GM12878 (cell line): Measurements from ENCODE around the gene ATG10. TPM values are rescaled to one million over a fixed set of nuclear protein-coding genes. Genes with fewer than 3 reads are reported as not detected.

Source experiments
- ATAC-seq: fragments of 200-7000 bp; cut with Tn5 transposase; 3 replicates; pipeline ENCODE4 v1.9.1; 2020; ENCODE audit warnings: mild to moderate bottlenecking, moderate library complexity
- BruUV-seq: library from RNA; stranded (reverse); fragments of 400-500 nt; replicated peaks from 2 replicates; lab custom pipeline; 2021; lab: Mats Ljungman, UMichigan
- CTCF ChIA-PET: fragments of 300-600 bp; sonication (Branson Sonifier 250); formaldehyde crosslinking; extraction: SDS; loops from one replicate; lab custom pipeline; 2021; ENCODE audit warnings: inconsistent platforms; lab: Yijun Ruan, JAX
- POLR2A ChIA-PET: fragments of 350-600 bp; formaldehyde crosslinking; extraction: SDS; loops from one replicate; lab custom pipeline; 2021; ENCODE audit warnings: inconsistent platforms; lab: Charles Lee
- RAD21 ChIA-PET: fragments of 300-600 bp; sonication (Branson Sonifier 250); formaldehyde crosslinking; loops from one replicate; lab custom pipeline; 2023; ENCODE audit warnings: antibody characterized with exemption; ENCODE audit not compliant: unreplicated experiment; lab: Charles Lee
- SMC1A ChIA-PET: fragments of 300-600 bp; sonication (Branson Sonifier 250); formaldehyde crosslinking; loops from one replicate; lab custom pipeline; 2023; ENCODE audit not compliant: unreplicated experiment, uncharacterized antibody; lab: Charles Lee
- DNase-seq: peaks from one replicate; pipeline ENCODE4 v3.0.0-alpha.2; 2011; ENCODE audit warnings: low read depth, low spot score
- FAIRE-seq: peaks from 3 replicates; lab custom pipeline; 2011; peaks lifted over from hg19 to GRCh38; lab: Jason Lieb, UNC
- H2AFZ ChIP-seq: 2 replicates; pipeline ENCODE4 v1.6.0; 2011; ENCODE audit warnings: low read depth, low read length, control low read depth; ENCODE audit not compliant: control insufficient read depth
- H3K27ac ChIP-seq: 2 replicates; pipeline ENCODE4 v1.5.1; 2011; ENCODE audit warnings: control low read depth; ENCODE audit not compliant: control insufficient read depth, insufficient read depth
- H3K27me3 ChIP-seq, 2 experiments: replicated peaks in 1 of 2; 2 replicates each; pipeline versions ENCODE4 v1.6.0 to v1.6.1; 2011; ENCODE audit warnings: low read length in 1 of 2; ENCODE audit not compliant: control insufficient read depth in 2 of 2, insufficient read depth in 2 of 2
- H3K36me3 ChIP-seq, 2 experiments: 2 replicates each; pipeline ENCODE4 v1.5.1; 2011; ENCODE audit warnings: low read length in 1 of 2; ENCODE audit not compliant: control insufficient read depth in 2 of 2, insufficient read depth in 2 of 2
- H3K4me1 ChIP-seq: 2 replicates; pipeline ENCODE4 v1.6.1; 2011; ENCODE audit warnings: mild to moderate bottlenecking, low read length, moderate library complexity, mixed read lengths; ENCODE audit not compliant: control insufficient read depth, insufficient read depth
- H3K4me2 ChIP-seq: 2 replicates; pipeline ENCODE4 v1.6.0; 2011; ENCODE audit warnings: control low read depth; ENCODE audit not compliant: control insufficient read depth, insufficient read depth
- H3K4me3 ChIP-seq: fragments of 200-600 bp; sonication (generic); 2 replicates; pipeline ENCODE4 v1.5.1; 2016
- H3K79me2 ChIP-seq: 2 replicates; pipeline ENCODE4 v1.6.0; 2011; ENCODE audit warnings: low read length; ENCODE audit not compliant: control insufficient read depth, insufficient read depth
- H3K9ac ChIP-seq: 2 replicates; pipeline ENCODE4 v1.8.0; 2011; ENCODE audit warnings: low read length, control low read depth, mixed read lengths; ENCODE audit not compliant: control insufficient read depth, insufficient read depth
- H3K9me3 ChIP-seq: replicated peaks from 3 replicates; pipeline ENCODE4 v1.5.1; 2011; ENCODE audit warnings: mild to moderate bottlenecking, low read length; ENCODE audit not compliant: control insufficient read depth, insufficient read depth
- H4K20me1 ChIP-seq: 2 replicates; pipeline ENCODE4 v1.6.0; 2011; ENCODE audit not compliant: control insufficient read depth, insufficient read depth
- EP300 ChIP-seq, 2 experiments: fragments of 150-350 bp in 1 of 2; IDR thresholded peaks; 2 replicates each; pipeline ENCODE4 v1.6.1; 2011 to 2012; ENCODE audit warnings: low read depth in 2 of 2, low read length in 2 of 2, borderline replicate concordance in 1 of 2, improper control_type of control experiment in 1 of 2, inconsistent platforms in 1 of 2; ENCODE audit not compliant: control insufficient read depth in 1 of 2
- HDGF ChIP-seq: fragments of 450-650 bp; IDR thresholded peaks from 2 replicates; pipeline ENCODE4 v1.6.1; 2016; ENCODE audit warnings: antibody characterized with exemption
- JUND ChIP-seq: IDR thresholded peaks from 2 replicates; pipeline ENCODE4 v1.6.1; 2012; ENCODE audit warnings: low read depth, mild to moderate bottlenecking, low read length, improper control_type of control experiment, moderate library complexity
- MEF2B ChIP-seq: fragments of 450-650 bp; IDR thresholded peaks from 2 replicates; pipeline ENCODE4 v1.6.1; 2018; ENCODE audit warnings: mild to moderate bottlenecking, moderate library complexity; ENCODE audit not compliant: partially characterized antibody, poor library complexity, severe bottlenecking
- RBBP5 ChIP-seq: fragments of 200-600 bp; sonication (generic); conservative IDR thresholded peaks from 2 replicates; pipeline ENCODE4 v1.6.1; 2016
- WGBS: methylation state at CpG from one replicate; pipeline ENCODE4 v1.1.6; 2016; ENCODE audit warnings: low lambda C conversion rate; ENCODE audit not compliant: insufficient replicate concordance, insufficient coverage; ENCODE audit errors: missing lambda C conversion rate; 5-methylcytosine and 5-hydroxymethylcytosine counted together
- in situ Hi-C: fragments of 300-500 bp; cut with MboI; formaldehyde crosslinking; loops from 9 replicates; pipeline ENCODE4 v1.14.3; 2018; ENCODE audit warnings: mixed read lengths
- intact Hi-C: fragments of 100-400 bp; cut with micrococcal nuclease; formaldehyde crosslinking; loops from one replicate; pipeline ENCODE4 v1.14.2; 2022; ENCODE audit not compliant: unreplicated experiment
- polyA plus RNA-seq, 11 experiments: library from polyadenylated mRNA; depleted of rRNA in 4 of 11; unstranded in 6 of 11; stranded (reverse) in 5 of 11; fragments of >200 nt; fragmentation: Nextera tagmentation in 4 of 11; fragmentation: Illumina TruSeq in 1 of 11; extraction: Ambion mirVana in 4 of 11; extraction: Trizol in 1 of 11; gene quantifications; 1 replicate in 1 of 11; 2 replicates in 10 of 11; pipeline versions ENCODE4 v1.2.1 to v1.2.3, GENCODE V29; 2011 to 2016; ENCODE audit warnings: inconsistent platforms in 2 of 11, missing spikeins in 2 of 11, low read depth in 1 of 11
- total RNA-seq, 4 experiments: library from RNA; depleted of rRNA in 3 of 4; stranded (reverse); fragments of >200 nt in 3 of 4; fragmentation: Illumina TruSeq in 1 of 4; extraction: Trizol in 1 of 4; gene quantifications; 2 replicates each; pipeline versions ENCODE4 v1.2.1 to v1.2.3, GENCODE V29; 2013 to 2021
- TF ChIP-seq, protein P1 (sequence below), 3 experiments: IDR thresholded peaks in 2 of 3; conservative IDR thresholded peaks in 1 of 3; 2 replicates each; pipeline ENCODE4 v1.5.1; 2011; ENCODE audit warnings: low read depth in 3 of 3, low read length in 3 of 3, mild to moderate bottlenecking in 3 of 3, control low read depth in 2 of 3, moderate library complexity in 2 of 3, inconsistent platforms in 1 of 3, mixed read lengths in 1 of 3; ENCODE audit not compliant: control insufficient read depth in 2 of 3, insufficient read depth in 1 of 3; ENCODE audit errors: extremely low read depth in 1 of 3
- TF ChIP-seq, protein P2 (sequence below): IDR thresholded peaks from 2 replicates; pipeline ENCODE4 v1.6.1; 2012; ENCODE audit warnings: low read depth, low read length, improper control_type of control experiment

The ATG10 gene
- total and polyA plus RNA-seq, 10 of the 15 experiments (the other 5 are each of a cell fraction or from before 2014, with no cell fraction given) = 3.8 to 14.4 (median 6.5) TPM

DNA sequence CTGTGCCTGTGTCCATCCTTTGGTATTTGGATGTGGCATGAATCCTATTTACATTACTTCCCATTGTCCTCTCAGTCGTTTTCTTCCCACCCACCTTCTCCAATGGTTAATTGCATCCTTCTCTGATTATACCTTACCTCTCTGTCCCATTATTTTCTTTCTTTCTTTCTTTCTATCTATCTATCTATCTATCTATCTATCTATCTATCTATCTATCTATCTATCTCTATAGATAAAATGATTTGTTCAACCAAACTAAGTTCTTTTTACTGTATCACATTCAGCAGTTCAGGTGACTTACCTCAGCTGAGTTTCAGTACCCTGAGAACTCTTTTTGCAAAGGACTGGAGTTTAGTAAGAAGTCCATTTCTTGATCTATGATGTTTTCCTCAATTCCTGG, 225.7 kb downstream of the ATG10 start:
- POLR2A ChIA-PET = interaction anchor here (0.9 kb wide), 1 partner anchor 18 kb away, joined by 3 read pairs; no protein-coding TSS in a partner anchor
- no peak overlapping the region for H2AFZ ChIP-seq
- H3K79me2 ChIP-seq = no peaks in the 10 kb centered on the region
- SMC1A ChIA-PET = interaction anchor here (0.8 to 2.0 kb wide), 3 partner anchors 12 to 27 kb away, joined by 3 to 7 read pairs (median 5); no protein-coding TSS in a partner anchor
- FAIRE-seq = no peak
- H4K20me1 ChIP-seq = no peaks in the 10 kb centered on the region
- no TSS peak for BruUV-seq
- no peak for ATAC-seq
- WGBS = 23% methylated on average over 1 of the region's 1 CpG
- RAD21 ChIA-PET = no interaction called here
- no peaks in the 10 kb centered on the region for H3K36me3 ChIP-seq
- no peak overlapping the region for H3K4me3 ChIP-seq
- TF ChIP-seq, protein P1, sequence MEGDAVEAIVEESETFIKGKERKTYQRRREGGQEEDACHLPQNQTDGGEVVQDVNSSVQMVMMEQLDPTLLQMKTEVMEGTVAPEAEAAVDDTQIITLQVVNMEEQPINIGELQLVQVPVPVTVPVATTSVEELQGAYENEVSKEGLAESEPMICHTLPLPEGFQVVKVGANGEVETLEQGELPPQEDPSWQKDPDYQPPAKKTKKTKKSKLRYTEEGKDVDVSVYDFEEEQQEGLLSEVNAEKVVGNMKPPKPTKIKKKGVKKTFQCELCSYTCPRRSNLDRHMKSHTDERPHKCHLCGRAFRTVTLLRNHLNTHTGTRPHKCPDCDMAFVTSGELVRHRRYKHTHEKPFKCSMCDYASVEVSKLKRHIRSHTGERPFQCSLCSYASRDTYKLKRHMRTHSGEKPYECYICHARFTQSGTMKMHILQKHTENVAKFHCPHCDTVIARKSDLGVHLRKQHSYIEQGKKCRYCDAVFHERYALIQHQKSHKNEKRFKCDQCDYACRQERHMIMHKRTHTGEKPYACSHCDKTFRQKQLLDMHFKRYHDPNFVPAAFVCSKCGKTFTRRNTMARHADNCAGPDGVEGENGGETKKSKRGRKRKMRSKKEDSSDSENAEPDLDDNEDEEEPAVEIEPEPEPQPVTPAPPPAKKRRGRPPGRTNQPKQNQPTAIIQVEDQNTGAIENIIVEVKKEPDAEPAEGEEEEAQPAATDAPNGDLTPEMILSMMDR (IDR thresholded peaks at IDR 0.05 in 2 of 3, conservative IDR thresholded peaks at IDR 0.05 in 1 of 3; ENCODE audit: control insufficient read depth in 2 of 3, extremely low read depth in 1 of 3, insufficient read depth in 1 of 3, low read depth in 3 of 3, low read length in 3 of 3) = no peak
- no peak for TF ChIP-seq JUND
- TF ChIP-seq, protein P2, sequence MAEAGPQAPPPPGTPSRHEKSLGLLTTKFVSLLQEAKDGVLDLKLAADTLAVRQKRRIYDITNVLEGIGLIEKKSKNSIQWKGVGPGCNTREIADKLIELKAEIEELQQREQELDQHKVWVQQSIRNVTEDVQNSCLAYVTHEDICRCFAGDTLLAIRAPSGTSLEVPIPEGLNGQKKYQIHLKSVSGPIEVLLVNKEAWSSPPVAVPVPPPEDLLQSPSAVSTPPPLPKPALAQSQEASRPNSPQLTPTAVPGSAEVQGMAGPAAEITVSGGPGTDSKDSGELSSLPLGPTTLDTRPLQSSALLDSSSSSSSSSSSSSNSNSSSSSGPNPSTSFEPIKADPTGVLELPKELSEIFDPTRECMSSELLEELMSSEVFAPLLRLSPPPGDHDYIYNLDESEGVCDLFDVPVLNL = no peak
- TF ChIP-seq MEF2B = no peak
- TF ChIP-seq EP300 (IDR thresholded peaks at IDR 0.05; ENCODE audit: borderline replicate concordance in 1 of 2, control insufficient read depth in 1 of 2, low read depth in 2 of 2, low read length in 2 of 2) = no peak
- TF ChIP-seq RBBP5 = no peak
- TF ChIP-seq HDGF = no peak
- H3K27ac ChIP-seq = no peak overlapping the region
- no peaks in the 10 kb centered on the region for H3K27me3 ChIP-seq
- H3K9me3 ChIP-seq = no peaks in the 10 kb centered on the region
- CTCF ChIA-PET = no interaction called here
- no peak overlapping the region for H3K4me2 ChIP-seq
- in situ Hi-C loops = no loop called here
- intact Hi-C loops = no loop called here
- no peaks in the 10 kb centered on the region for H3K4me1 ChIP-seq
- no peak for DNase-seq
- H3K9ac ChIP-seq = no peak overlapping the region
